Astrocyte of the cerebellum (primary cell): Measurements from ENCODE around the gene YIF1B.

ENCODE experiments used
- DNase-seq: peaks from one replicate; pipeline ENCODE4 v3.0.0-alpha.2; 2011; ENCODE audit warnings: low read depth
- H3K4me3 ChIP-seq: 2 replicates; pipeline ENCODE4 v1.5.1; 2011; ENCODE audit warnings: mild to moderate bottlenecking, low read depth, low read length, moderate library complexity
- CTCF ChIP-seq: IDR thresholded peaks from 2 replicates; pipeline ENCODE4 v1.5.1; 2012; ENCODE audit warnings: low read length, low read depth, moderate library complexity, mild to moderate bottlenecking; ENCODE audit errors: missing control alignments
- in situ Hi-C: cut with HindIII; loops from 2 replicates; pipeline ENCODE4 v1.10.0; 2017; ENCODE audit warnings: low sequenced_read_pairs

Gene YIF1B

GRCh38 chr19:38331728-38332127 lies 16.0 kb upstream of the YIF1B start:
- no peak for TF ChIP-seq CTCF
- in situ Hi-C loops, result no loop called here
- no peak for DNase-seq
- no peak overlapping the region for H3K4me3 ChIP-seq

GRCh38 chr19:38329651-38330050 lies 13.9 kb upstream of the YIF1B start:
- in situ Hi-C loops, result no loop called here
- no peak for TF ChIP-seq CTCF
- H3K4me3 ChIP-seq, result no peak overlapping the region
- no peak for DNase-seq

- DNase-seq, result no peak
- TF ChIP-seq CTCF, result no peak
- H3K4me3 ChIP-seq, result no peak overlapping the region
- in situ Hi-C loops, result no loop called here
Observed at GRCh38 chr19:38326591-38326990, 10.8 kb upstream of the YIF1B start.

GRCh38 chr19:38324431-38324830 lies 8.7 kb upstream of the YIF1B start:
- in situ Hi-C loops, result no loop called here
- no peak overlapping the region for H3K4me3 ChIP-seq
- TF ChIP-seq CTCF, result no peak
- DNase-seq, result no peak

GRCh38 chr19:38323291-38323690 lies 7.5 kb upstream of the YIF1B start:
- in situ Hi-C loops, result no loop called here
- H3K4me3 ChIP-seq, result no peak overlapping the region
- TF ChIP-seq CTCF, result no peak

GRCh38 chr19:38321646-38322196 lies 6.0 kb upstream of the YIF1B start:
- in situ Hi-C loops, result no loop called here
- TF ChIP-seq CTCF, result no peak
- H3K4me3 ChIP-seq, result no peak overlapping the region
- DNase-seq, result no peak

More at GRCh38 chr19:38323291-38323690, 7.5 kb upstream of the YIF1B start:
- DNase-seq, result no peak

- no peak overlapping the region for H3K4me3 ChIP-seq
- in situ Hi-C loops, result no loop called here
- no peak for TF ChIP-seq CTCF
- DNase-seq, result no peak
Observed at GRCh38 chr19:38320969-38321339, 5.2 kb upstream of the YIF1B start.
